HEK293 (cell line): Measurements from ENCODE around the gene CCDC73.
A peak's percentile ranks its signal among the peaks of the same experiment; 100 is the strongest.

Source experiments
- CTCF ChIA-PET: fragments of 350-600 bp; formaldehyde crosslinking; extraction: SDS; loops from one replicate; lab custom pipeline; 2021; ENCODE audit warnings: antibody characterized with exemption; lab: Yijun Ruan, JAX
- POLR2A ChIA-PET: fragments of 300-600 bp; formaldehyde crosslinking; extraction: SDS; loops from one replicate; lab custom pipeline; 2020; ENCODE audit warnings: antibody characterized with exemption, inconsistent platforms; lab: Yijun Ruan, JAX
- H3K27ac ChIP-seq: fragments of 200-500 bp; sonication (Bioruptor generic); 2 replicates; pipeline ENCODE4 v1.5.1; 2014; ENCODE audit warnings: low read depth, low read length, control low read depth, inconsistent platforms; ENCODE audit errors: extremely low read depth
- H3K36me3 ChIP-seq, 2 experiments: fragments of 200-500 bp in 1 of 2; sonication (Bioruptor generic) in 1 of 2; 1 replicate in 1 of 2; 2 replicates in 1 of 2; pipeline ENCODE4 v1.5.1; 2014 to 2017; ENCODE audit warnings: inconsistent platforms in 2 of 2, low read length in 2 of 2; ENCODE audit not compliant: control insufficient read depth in 2 of 2, insufficient read depth in 1 of 2
- H3K4me1 ChIP-seq: fragments of 200-500 bp; sonication (Bioruptor generic); 2 replicates; pipeline ENCODE4 v1.5.1; 2014; ENCODE audit warnings: mild to moderate bottlenecking, low read length, inconsistent platforms; ENCODE audit not compliant: control insufficient read depth, insufficient read depth
- H3K4me3 ChIP-seq: 2 replicates; pipeline ENCODE4 v1.5.1; 2011; ENCODE audit warnings: low read depth, mild to moderate bottlenecking, control low read depth, low read length, moderate library complexity
- H3K9me3 ChIP-seq: fragments of 200-500 bp; sonication (Bioruptor generic); 2 replicates; pipeline ENCODE4 v1.5.1; 2014; ENCODE audit warnings: low read depth, low read length, inconsistent platforms; ENCODE audit not compliant: control insufficient read depth, insufficient read depth
- FEZF1 ChIP-seq: fragments of 450-650 bp; formaldehyde crosslinking; IDR thresholded peaks from 2 replicates; pipeline ENCODE4 v1.5.1; 2016; ENCODE audit warnings: missing biosample characterization, missing genetic modification characterization
- GLI2 ChIP-seq: fragments of 450-650 bp; formaldehyde crosslinking; IDR thresholded peaks from 2 replicates; pipeline ENCODE4; 2017; ENCODE audit warnings: missing biosample characterization, missing genetic modification characterization, low read depth, borderline replicate concordance
- IKZF3 ChIP-seq: fragments of 450-650 bp; IDR thresholded peaks from 2 replicates; pipeline ENCODE4 v1.5.0; 2018; ENCODE audit warnings: missing biosample characterization, mild to moderate bottlenecking, missing genetic modification characterization, moderate library complexity
- MYNN ChIP-seq: fragments of 450-650 bp; formaldehyde crosslinking; IDR thresholded peaks from 2 replicates; pipeline ENCODE4 v1.5.1; 2016; ENCODE audit warnings: missing biosample characterization, missing genetic modification characterization, borderline replicate concordance
- OSR2 ChIP-seq: fragments of 450-650 bp; formaldehyde crosslinking; IDR thresholded peaks from 2 replicates; pipeline ENCODE4 v1.5.1; 2016; ENCODE audit warnings: missing biosample characterization, missing genetic modification characterization
- OVOL3 ChIP-seq: fragments of 450-650 bp; formaldehyde crosslinking; IDR thresholded peaks from 2 replicates; pipeline ENCODE4 v1.5.1; 2016; ENCODE audit warnings: missing biosample characterization, missing genetic modification characterization
- RBAK ChIP-seq: fragments of 450-650 bp; formaldehyde crosslinking; IDR thresholded peaks from 2 replicates; pipeline ENCODE4 v1.5.1; 2016; ENCODE audit warnings: missing biosample characterization, missing genetic modification characterization
- SALL2 ChIP-seq: fragments of 450-650 bp; formaldehyde crosslinking; IDR thresholded peaks from 2 replicates; pipeline ENCODE4 v1.5.0; 2017; ENCODE audit warnings: missing biosample characterization, mild to moderate bottlenecking, missing genetic modification characterization, borderline replicate concordance
- SP2 ChIP-seq: fragments of 450-650 bp; formaldehyde crosslinking; IDR thresholded peaks from 2 replicates; pipeline ENCODE4 v1.5.1; 2016; ENCODE audit warnings: missing biosample characterization, missing genetic modification characterization
- TCF7L2 ChIP-seq: IDR thresholded peaks from 2 replicates; pipeline ENCODE4 v1.6.1; 2011; ENCODE audit warnings: low read depth, mild to moderate bottlenecking, inconsistent platforms, low read length, moderate library complexity, borderline replicate concordance
- TRIM28 ChIP-seq: IDR thresholded peaks from 2 replicates; pipeline ENCODE4 v1.6.1; 2011; ENCODE audit warnings: low read length, control low read depth, borderline replicate concordance
- ZEB2 ChIP-seq: fragments of 450-650 bp; formaldehyde crosslinking; IDR thresholded peaks from 2 replicates; pipeline ENCODE4 v1.5.1; 2016; ENCODE audit warnings: missing biosample characterization, missing genetic modification characterization
- ZFP37 ChIP-seq: fragments of 450-650 bp; formaldehyde crosslinking; IDR thresholded peaks from 2 replicates; pipeline ENCODE4 v1.5.1; 2016; ENCODE audit warnings: missing biosample characterization, missing genetic modification characterization
- ZNF239 ChIP-seq: fragments of 450-650 bp; formaldehyde crosslinking; IDR thresholded peaks from 2 replicates; pipeline ENCODE4 v1.5.1; 2016; ENCODE audit warnings: missing biosample characterization, missing genetic modification characterization
- ZNF266 ChIP-seq: fragments of 450-650 bp; formaldehyde crosslinking; IDR thresholded peaks from 2 replicates; pipeline ENCODE4 v1.5.1; 2016; ENCODE audit warnings: missing biosample characterization, missing genetic modification characterization, low read depth
- ZNF335 ChIP-seq: fragments of 450-650 bp; formaldehyde crosslinking; conservative IDR thresholded peaks from 2 replicates; pipeline ENCODE4 v1.5.1; 2016; ENCODE audit warnings: missing biosample characterization, missing genetic modification characterization
- ZNF341 ChIP-seq: fragments of 450-650 bp; formaldehyde crosslinking; IDR thresholded peaks from 2 replicates; pipeline ENCODE4; 2016; ENCODE audit warnings: low read depth, missing biosample characterization, missing genetic modification characterization
- ZNF423 ChIP-seq: fragments of 450-650 bp; formaldehyde crosslinking; IDR thresholded peaks from 2 replicates; pipeline ENCODE4 v1.5.1; 2016; ENCODE audit warnings: missing biosample characterization, missing genetic modification characterization
- ZNF544 ChIP-seq: fragments of 450-650 bp; formaldehyde crosslinking; IDR thresholded peaks from 2 replicates; pipeline ENCODE4 v1.5.0; 2017; ENCODE audit warnings: missing biosample characterization, missing genetic modification characterization
- ZNF670 ChIP-seq: fragments of 450-650 bp; formaldehyde crosslinking; IDR thresholded peaks from 2 replicates; pipeline ENCODE4 v1.5.1; 2016; ENCODE audit warnings: missing biosample characterization, missing genetic modification characterization, low read depth
- ZXDB ChIP-seq: fragments of 450-650 bp; formaldehyde crosslinking; IDR thresholded peaks from 2 replicates; pipeline ENCODE4 v1.5.1; 2016; ENCODE audit warnings: missing biosample characterization, missing genetic modification characterization
- TF ChIP-seq, protein P1 (sequence below): fragments of 450-650 bp; formaldehyde crosslinking; IDR thresholded peaks from 2 replicates; pipeline ENCODE4 v1.5.1; 2016; ENCODE audit warnings: missing biosample characterization, missing genetic modification characterization
- TF ChIP-seq, protein P2 (sequence below): fragments of 450-650 bp; formaldehyde crosslinking; IDR thresholded peaks from 2 replicates; pipeline ENCODE4 v1.5.1; 2016; ENCODE audit warnings: missing biosample characterization, missing genetic modification characterization
- TF ChIP-seq, protein P3 (sequence below): fragments of 450-650 bp; formaldehyde crosslinking; IDR thresholded peaks from 2 replicates; pipeline ENCODE4 v1.5.1; 2016; ENCODE audit warnings: missing biosample characterization, missing genetic modification characterization
- TF ChIP-seq, protein P4 (sequence below): fragments of 450-650 bp; formaldehyde crosslinking; IDR thresholded peaks from 2 replicates; pipeline ENCODE4 v1.5.1; 2017; ENCODE audit warnings: missing biosample characterization, missing genetic modification characterization

The CCDC73 gene

DNA sequence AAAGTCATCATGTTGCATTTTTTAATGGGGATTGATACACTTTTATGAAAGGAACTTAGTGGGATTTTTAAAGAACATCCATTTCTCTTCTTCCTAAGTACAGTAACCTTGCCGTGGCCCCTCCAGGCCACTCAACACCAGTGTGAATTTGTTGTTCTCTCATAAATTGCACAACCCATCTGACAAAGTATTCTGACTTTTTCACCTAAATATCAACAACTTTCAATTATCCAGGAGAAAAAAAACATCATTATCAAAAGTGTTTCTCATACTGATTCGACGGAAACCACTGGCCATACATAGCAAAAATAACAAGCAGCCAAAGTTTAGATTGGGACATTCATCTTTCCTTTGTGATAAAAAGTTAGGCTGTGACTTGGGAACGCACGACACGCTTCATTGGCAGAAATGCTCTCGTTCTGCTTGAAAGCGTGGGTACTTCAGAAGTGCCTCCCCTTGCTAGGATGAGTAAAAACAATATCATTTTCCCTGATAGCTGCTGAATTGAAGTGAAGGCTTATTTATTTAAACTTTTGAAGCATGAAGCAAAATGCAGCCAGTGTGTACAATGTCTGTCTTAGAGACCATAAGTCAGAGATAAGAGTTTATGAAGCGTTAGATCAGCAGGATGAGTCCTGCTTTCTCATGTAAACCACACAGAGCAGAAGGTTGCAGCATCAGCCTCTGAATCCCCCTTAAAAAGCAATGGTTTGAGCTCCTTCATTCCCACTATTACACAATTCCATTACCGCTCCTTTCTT lies 231.4 kb downstream of the CCDC73 start:
- Histone ChIP-seq H3K27ac (no peak overlapping the region), H3K36me3 (no peaks in the 10 kb centered on the region), H3K4me3 (no peak overlapping the region), H3K4me1 (0 out of 2 replicates have a peak, but pooled peaks cover 4% of the 10 kb centered on the region), H3K9me3 (no peaks in the 10 kb centered on the region)
- ChIA-PET CTCF (interaction anchor here (0.6 kb wide), 1 partner anchor 19 kb away, joined by 3 read pairs; no protein-coding TSS in a partner anchor), POLR2A (no interaction called here)
- TF ChIP-seq ZNF670 (tag by site-specific recombination), result no peak
- TF ChIP-seq SALL2 (tag by site-specific recombination), result no peak
- no peak for TF ChIP-seq FEZF1 (tag by site-specific recombination)
- TF ChIP-seq ZNF266 (tag by site-specific recombination), result no peak
- TF ChIP-seq ZEB2 (tag by site-specific recombination), result 0 out of 2 replicates have a peak, but pooled peaks have one; percentile 38
- TF ChIP-seq, protein P1, sequence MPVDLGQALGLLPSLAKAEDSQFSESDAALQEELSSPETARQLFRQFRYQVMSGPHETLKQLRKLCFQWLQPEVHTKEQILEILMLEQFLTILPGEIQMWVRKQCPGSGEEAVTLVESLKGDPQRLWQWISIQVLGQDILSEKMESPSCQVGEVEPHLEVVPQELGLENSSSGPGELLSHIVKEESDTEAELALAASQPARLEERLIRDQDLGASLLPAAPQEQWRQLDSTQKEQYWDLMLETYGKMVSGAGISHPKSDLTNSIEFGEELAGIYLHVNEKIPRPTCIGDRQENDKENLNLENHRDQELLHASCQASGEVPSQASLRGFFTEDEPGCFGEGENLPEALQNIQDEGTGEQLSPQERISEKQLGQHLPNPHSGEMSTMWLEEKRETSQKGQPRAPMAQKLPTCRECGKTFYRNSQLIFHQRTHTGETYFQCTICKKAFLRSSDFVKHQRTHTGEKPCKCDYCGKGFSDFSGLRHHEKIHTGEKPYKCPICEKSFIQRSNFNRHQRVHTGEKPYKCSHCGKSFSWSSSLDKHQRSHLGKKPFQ (tag by site-specific recombination), result 0 out of 2 replicates have a peak, but pooled peaks have one; percentile 32
- TF ChIP-seq TRIM28, result peak; percentile 56; the same call in 1 of the 2 replicates
- TF ChIP-seq MYNN (tag by site-specific recombination), result no peak
- TF ChIP-seq GLI2 (tag by site-specific recombination), result peak; percentile 33; the same call in 1 of the 2 replicates
- no peak for TF ChIP-seq ZNF239 (tag by site-specific recombination)
- TF ChIP-seq ZNF341, result no peak
- TF ChIP-seq TCF7L2, result peak; percentile 62; the same call in 1 of the 2 replicates
- TF ChIP-seq OVOL3 (tag by site-specific recombination), result 0 out of 2 replicates have a peak, but pooled peaks have one; percentile 25
- TF ChIP-seq, protein P2, sequence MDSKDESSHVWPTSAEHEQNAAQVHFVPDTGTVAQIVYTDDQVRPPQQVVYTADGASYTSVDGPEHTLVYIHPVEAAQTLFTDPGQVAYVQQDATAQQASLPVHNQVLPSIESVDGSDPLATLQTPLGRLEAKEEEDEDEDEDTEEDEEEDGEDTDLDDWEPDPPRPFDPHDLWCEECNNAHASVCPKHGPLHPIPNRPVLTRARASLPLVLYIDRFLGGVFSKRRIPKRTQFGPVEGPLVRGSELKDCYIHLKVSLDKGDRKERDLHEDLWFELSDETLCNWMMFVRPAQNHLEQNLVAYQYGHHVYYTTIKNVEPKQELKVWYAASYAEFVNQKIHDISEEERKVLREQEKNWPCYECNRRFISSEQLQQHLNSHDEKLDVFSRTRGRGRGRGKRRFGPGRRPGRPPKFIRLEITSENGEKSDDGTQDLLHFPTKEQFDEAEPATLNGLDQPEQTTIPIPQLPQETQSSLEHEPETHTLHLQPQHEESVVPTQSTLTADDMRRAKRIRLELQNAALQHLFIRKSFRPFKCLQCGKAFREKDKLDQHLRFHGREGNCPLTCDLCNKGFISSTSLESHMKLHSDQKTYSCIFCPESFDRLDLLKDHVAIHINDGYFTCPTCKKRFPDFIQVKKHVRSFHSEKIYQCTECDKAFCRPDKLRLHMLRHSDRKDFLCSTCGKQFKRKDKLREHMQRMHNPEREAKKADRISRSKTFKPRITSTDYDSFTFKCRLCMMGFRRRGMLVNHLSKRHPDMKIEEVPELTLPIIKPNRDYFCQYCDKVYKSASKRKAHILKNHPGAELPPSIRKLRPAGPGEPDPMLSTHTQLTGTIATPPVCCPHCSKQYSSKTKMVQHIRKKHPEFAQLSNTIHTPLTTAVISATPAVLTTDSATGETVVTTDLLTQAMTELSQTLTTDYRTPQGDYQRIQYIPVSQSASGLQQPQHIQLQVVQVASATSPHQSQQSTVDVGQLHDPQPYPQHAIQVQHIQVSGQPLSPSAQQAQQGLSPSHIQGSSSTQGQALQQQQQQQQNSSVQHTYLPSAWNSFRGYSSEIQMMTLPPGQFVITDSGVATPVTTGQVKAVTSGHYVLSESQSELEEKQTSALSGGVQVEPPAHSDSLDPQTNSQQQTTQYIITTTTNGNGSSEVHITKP (tag by site-specific recombination), result peak; percentile 86
- TF ChIP-seq ZXDB, result peak; percentile 23; the same call in 1 of the 2 replicates
- no peak for TF ChIP-seq SP2 (tag by site-specific recombination)
- no peak for TF ChIP-seq ZFP37
- no peak for TF ChIP-seq ZNF423 (tag by site-specific recombination)
- no peak for TF ChIP-seq IKZF3 (tag by site-specific recombination)
- TF ChIP-seq ZNF335 (tag by site-specific recombination), result 0 out of 2 replicates have a peak, but pooled peaks have one; percentile 34
- TF ChIP-seq, protein P3, sequence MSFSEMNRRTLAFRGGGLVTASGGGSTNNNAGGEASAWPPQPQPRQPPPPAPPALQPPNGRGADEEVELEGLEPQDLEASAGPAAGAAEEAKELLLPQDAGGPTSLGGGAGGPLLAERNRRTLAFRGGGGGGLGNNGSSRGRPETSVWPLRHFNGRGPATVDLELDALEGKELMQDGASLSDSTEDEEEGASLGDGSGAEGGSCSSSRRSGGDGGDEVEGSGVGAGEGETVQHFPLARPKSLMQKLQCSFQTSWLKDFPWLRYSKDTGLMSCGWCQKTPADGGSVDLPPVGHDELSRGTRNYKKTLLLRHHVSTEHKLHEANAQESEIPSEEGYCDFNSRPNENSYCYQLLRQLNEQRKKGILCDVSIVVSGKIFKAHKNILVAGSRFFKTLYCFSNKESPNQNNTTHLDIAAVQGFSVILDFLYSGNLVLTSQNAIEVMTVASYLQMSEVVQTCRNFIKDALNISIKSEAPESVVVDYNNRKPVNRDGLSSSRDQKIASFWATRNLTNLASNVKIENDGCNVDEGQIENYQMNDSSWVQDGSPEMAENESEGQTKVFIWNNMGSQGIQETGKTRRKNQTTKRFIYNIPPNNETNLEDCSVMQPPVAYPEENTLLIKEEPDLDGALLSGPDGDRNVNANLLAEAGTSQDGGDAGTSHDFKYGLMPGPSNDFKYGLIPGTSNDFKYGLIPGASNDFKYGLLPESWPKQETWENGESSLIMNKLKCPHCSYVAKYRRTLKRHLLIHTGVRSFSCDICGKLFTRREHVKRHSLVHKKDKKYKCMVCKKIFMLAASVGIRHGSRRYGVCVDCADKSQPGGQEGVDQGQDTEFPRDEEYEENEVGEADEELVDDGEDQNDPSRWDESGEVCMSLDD (tag by site-specific recombination), result no peak
- no peak for TF ChIP-seq ZNF544 (tag by site-specific recombination)
- TF ChIP-seq OSR2, result peak; percentile 82
- no peak for TF ChIP-seq RBAK (tag by site-specific recombination)
- TF ChIP-seq, protein P4, sequence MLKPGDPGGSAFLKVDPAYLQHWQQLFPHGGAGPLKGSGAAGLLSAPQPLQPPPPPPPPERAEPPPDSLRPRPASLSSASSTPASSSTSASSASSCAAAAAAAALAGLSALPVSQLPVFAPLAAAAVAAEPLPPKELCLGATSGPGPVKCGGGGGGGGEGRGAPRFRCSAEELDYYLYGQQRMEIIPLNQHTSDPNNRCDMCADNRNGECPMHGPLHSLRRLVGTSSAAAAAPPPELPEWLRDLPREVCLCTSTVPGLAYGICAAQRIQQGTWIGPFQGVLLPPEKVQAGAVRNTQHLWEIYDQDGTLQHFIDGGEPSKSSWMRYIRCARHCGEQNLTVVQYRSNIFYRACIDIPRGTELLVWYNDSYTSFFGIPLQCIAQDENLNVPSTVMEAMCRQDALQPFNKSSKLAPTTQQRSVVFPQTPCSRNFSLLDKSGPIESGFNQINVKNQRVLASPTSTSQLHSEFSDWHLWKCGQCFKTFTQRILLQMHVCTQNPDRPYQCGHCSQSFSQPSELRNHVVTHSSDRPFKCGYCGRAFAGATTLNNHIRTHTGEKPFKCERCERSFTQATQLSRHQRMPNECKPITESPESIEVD (tag by site-specific recombination), result peak; percentile 73
